ENCODE results near the gene RASAL2.

The RASAL2 gene

DNA sequence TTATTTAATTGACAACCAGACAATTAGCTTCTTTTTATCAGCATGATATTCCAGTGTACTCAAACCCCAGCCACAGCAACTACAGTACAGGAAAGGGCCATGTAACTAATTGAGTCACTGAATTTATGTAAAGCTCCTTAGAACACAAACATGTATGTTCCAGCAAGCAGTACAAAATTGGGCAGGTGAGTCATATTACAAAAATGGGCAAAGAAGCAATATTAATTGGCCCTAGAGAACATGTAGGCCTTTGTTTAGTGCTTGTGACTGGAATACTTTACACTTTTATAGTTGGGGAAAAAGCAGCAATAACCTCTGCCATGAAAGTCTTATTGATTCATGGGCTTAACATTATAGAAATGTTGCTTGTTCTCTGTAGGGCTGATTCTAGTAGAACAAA lies 371.1 kb downstream of the RASAL2 start:
- no peak overlapping the region for H3K4me3 ChIP-seq (ENCODE audit: low read depth in 1 of 2, low read length in 1 of 2)
- TF ChIP-seq, protein P1, sequence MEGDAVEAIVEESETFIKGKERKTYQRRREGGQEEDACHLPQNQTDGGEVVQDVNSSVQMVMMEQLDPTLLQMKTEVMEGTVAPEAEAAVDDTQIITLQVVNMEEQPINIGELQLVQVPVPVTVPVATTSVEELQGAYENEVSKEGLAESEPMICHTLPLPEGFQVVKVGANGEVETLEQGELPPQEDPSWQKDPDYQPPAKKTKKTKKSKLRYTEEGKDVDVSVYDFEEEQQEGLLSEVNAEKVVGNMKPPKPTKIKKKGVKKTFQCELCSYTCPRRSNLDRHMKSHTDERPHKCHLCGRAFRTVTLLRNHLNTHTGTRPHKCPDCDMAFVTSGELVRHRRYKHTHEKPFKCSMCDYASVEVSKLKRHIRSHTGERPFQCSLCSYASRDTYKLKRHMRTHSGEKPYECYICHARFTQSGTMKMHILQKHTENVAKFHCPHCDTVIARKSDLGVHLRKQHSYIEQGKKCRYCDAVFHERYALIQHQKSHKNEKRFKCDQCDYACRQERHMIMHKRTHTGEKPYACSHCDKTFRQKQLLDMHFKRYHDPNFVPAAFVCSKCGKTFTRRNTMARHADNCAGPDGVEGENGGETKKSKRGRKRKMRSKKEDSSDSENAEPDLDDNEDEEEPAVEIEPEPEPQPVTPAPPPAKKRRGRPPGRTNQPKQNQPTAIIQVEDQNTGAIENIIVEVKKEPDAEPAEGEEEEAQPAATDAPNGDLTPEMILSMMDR (IDR thresholded peaks at IDR 0.05) = no peak
- H3K9me3 ChIP-seq = no peaks in the 10 kb centered on the region
- H3K27me3 ChIP-seq = no peaks in the 10 kb centered on the region
- H3K36me3 ChIP-seq = no peaks in the 10 kb centered on the region
- H3K4me1 ChIP-seq (ENCODE audit: control insufficient read depth in 1 of 2, insufficient read depth in 1 of 2, low read depth in 1 of 2, low read length in 1 of 2) = peaks cover 3 to 10% of the 10 kb centered on the region in 2 experiments
- H3K27ac ChIP-seq = no peak overlapping the region

DNA sequence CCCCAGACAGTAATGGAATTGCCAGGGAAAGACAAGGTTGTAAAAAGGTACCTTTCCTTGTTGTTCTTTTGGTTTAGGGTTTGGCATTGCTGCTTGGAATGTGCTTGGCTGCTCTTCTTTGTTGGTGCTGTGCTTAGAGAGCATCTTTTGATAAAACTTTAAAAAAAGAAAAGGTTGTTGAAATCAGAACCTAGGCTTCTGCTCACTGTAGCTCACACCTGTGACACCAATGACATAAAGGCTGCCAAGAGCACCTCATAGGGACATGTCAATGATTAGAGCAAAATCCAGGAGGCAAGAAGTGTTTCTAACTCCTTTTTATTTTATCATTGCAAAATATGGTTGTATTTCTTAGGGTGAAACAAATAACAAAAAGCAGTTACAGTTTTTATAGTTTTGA lies 373.9 kb downstream of the RASAL2 start:
- Histone ChIP-seq H3K4me1 (ENCODE audit: control insufficient read depth in 1 of 2, insufficient read depth in 1 of 2, low read depth in 1 of 2, low read length in 1 of 2) (peaks cover 3 to 10% of the 10 kb centered on the region in 2 experiments), H3K9me3 (no peaks in the 10 kb centered on the region), H3K27ac (no peak overlapping the region), H3K27me3 (no peaks in the 10 kb centered on the region), H3K4me3 (ENCODE audit: low read depth in 1 of 2, low read length in 1 of 2) (no peak overlapping the region), H3K36me3 (no peaks in the 10 kb centered on the region)
- TF ChIP-seq, protein P1 (IDR thresholded peaks at IDR 0.05) = no peak

DNA sequence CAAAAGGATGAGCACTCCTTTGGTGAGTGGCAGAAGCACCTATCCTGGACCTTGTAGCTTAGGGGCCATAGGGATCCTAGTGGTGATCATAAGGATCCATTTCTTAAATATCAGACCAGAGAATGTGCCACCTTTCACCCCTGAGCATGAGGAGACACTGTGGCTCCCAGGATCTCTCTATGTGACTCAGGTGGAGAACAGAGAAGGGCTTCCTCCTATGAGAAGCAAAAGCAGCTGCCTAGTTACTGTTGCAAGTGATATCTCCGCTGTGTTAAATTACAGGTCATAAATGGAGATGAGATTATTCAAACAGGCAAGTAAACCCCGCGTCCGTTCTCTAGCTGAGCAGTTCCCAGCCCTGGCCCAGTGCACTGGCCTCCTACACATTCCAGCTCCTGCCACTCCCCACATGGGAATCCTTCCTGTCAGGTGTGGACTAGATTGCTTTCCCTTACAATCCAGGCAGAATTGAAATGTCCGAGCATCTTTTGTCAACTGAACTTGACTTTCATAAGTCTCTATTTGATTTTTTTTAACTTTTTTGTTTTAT lies 376.6 kb downstream of the RASAL2 start:
- H3K27me3 ChIP-seq = no peaks in the 10 kb centered on the region
- no peak overlapping the region for H3K4me3 ChIP-seq (ENCODE audit: low read depth in 1 of 2, low read length in 1 of 2)
- no peaks in the 10 kb centered on the region for H3K36me3 ChIP-seq
- peaks cover 3 to 10% of the 10 kb centered on the region in 2 experiments for H3K4me1 ChIP-seq (ENCODE audit: control insufficient read depth in 1 of 2, insufficient read depth in 1 of 2, low read depth in 1 of 2, low read length in 1 of 2)
- H3K9me3 ChIP-seq = no peaks in the 10 kb centered on the region
- no peak overlapping the region for H3K27ac ChIP-seq
- TF ChIP-seq, protein P1 (IDR thresholded peaks at IDR 0.05) = no peak

DNA sequence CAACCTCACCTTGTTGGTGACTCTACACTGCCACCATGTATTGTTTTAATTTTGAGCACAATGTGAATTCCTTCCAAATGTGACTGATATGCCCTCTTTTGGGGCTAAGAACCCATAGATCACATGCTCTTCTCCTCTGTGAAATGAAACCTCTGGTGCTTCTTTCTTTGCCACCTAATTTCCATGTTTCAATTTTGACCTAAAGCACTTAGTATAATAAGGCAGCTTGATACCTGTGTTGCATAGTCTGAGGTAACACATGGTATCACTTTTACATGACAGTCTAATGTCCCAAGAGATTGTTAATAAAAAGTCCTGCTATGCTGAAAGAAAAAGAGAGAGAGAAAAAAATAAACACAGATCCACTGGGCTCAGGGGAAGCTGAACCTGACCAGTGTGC lies 378.6 kb downstream of the RASAL2 start:
- H3K27me3 ChIP-seq = no peaks in the 10 kb centered on the region
- H3K36me3 ChIP-seq = no peaks in the 10 kb centered on the region
- H3K27ac ChIP-seq = no peak overlapping the region
- TF ChIP-seq, protein P1 (IDR thresholded peaks at IDR 0.05) = no peak
- no peak overlapping the region for H3K4me3 ChIP-seq (ENCODE audit: low read depth in 1 of 2, low read length in 1 of 2)
- no peaks in the 10 kb centered on the region for H3K9me3 ChIP-seq
- H3K4me1 ChIP-seq (ENCODE audit: control insufficient read depth in 1 of 2, insufficient read depth in 1 of 2, low read depth in 1 of 2, low read length in 1 of 2) = peaks cover 0 to 14% of the 10 kb centered on the region in 2 experiments

DNA sequence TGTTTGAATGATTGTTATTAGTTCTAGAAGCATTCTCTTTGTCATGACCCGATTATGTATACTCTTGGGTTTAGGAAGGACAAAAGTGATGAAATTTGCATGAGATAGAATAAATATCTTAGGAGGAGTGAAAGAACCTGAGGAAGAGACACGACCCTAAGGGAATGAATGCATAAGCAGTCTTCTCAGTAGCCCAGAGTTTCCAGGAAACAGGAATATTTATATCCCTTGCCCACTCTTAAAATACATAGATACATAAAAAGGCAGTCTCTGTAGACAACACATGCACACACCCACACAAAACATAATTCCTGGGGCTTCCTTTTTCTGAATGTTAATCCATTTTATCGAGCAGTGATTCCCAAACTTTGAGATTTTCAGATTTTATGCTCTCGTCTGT lies 383.5 kb downstream of the RASAL2 start:
- Histone ChIP-seq H3K27ac (no peak overlapping the region), H3K4me3 (ENCODE audit: low read depth in 1 of 2, low read length in 1 of 2) (no peak overlapping the region), H3K4me1 (ENCODE audit: control insufficient read depth in 1 of 2, insufficient read depth in 1 of 2, low read depth in 1 of 2, low read length in 1 of 2) (peaks cover 0 to 14% of the 10 kb centered on the region in 2 experiments), H3K9me3 (no peaks in the 10 kb centered on the region), H3K36me3 (no peaks in the 10 kb centered on the region), H3K27me3 (no peaks in the 10 kb centered on the region)
- TF ChIP-seq, protein P1 (IDR thresholded peaks at IDR 0.05) = no peak

Data from neutrophil (primary cell).